Fibroblast of lung (primary cell): ENCODE data around the gene KCNK15.

Experiments used
- CTCF ChIP-seq, 2 donors: IDR thresholded peaks in 1 of 2; conservative IDR thresholded peaks in 1 of 2; 1 replicate in 1 of 2; 2 replicates in 1 of 2; pipeline ENCODE4 v1.5.1; 2011 to 2012; ENCODE audit warnings: low read length in 2 of 2, control low read depth in 1 of 2, inconsistent platforms in 1 of 2, low read depth in 1 of 2, mild to moderate bottlenecking in 1 of 2
- EZH2 ChIP-seq: IDR thresholded peaks from 2 replicates; pipeline ENCODE4 v1.5.1; 2012; ENCODE audit warnings: low read length, control low read depth, mild to moderate bottlenecking; ENCODE audit errors: missing control alignments

DNA sequence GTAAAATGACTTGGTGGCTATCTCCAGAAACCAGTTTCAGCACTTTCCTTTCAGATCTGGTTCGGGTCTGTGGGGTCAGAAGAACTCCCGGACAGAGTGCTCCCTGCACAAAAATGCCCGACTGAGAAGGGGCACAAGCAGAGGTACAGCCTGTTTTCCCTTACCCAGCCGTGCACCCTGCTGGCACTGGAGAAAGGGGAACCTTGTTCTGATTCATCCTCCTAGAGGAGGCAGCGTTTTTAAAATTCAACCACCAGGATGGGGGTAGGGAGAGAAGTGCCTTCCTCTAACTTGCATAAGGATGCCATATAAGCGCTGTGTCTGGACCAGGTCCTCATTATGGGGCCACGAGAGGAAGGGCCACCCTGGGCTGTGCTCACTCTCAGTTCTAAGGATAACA, 47.1 kb downstream of the KCNK15 start:
- no peak for TF ChIP-seq CTCF (conservative IDR thresholded peaks at IDR 0.05 in 1 of 2, IDR thresholded peaks at IDR 0.05 in 1 of 2; ENCODE audit: low read depth in 1 of 2, low read length in 2 of 2)
- TF ChIP-seq EZH2 = no peak
